ENCODE data around the gene CTPS2.

CTPS2 gene

DNA sequence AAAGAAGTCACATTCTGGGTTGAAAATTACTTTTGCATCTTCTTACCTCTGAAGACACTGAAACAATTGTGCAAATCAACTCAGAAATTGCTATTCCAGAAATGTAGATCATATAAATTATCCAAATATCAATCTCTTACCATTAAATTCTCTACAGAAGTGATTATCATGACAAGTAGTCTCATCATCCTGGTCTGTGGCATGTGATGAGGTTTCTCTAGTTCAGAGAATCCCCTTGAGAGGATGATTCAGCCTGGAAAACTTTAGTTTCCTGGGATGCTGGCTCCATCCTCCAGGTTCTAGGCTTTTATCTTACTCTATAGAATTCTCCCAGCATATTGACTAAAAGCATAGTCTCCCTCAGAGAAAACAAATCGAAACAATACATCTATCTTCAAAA is 138.7 kb downstream of the CTPS2 start:
- FAIRE-seq, result no peak

DNA sequence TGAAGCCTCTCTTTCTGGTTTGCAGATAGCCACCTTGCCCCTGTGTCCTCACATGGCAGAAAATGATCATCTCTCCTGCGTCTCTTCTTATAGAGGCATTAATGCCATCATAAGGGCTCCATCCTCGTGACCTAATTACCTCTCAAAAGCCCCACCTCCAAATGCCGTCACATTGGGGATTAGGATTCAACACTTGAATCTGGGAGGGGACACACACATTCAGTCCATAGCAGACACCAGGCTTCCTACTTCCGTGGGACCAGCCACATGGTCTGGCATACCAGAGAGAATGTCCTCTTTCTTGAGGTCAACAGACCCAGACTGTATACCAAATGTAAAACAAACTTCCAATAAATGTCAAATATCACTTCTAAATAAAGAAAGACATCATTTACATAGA is 144.8 kb downstream of the CTPS2 start:
- no peak for FAIRE-seq
- DNase-seq (ENCODE audit: insufficient read length, low spot score), result no peak

More for the DNA sequence above, 138.7 kb downstream of the CTPS2 start:
- no peak for DNase-seq (ENCODE audit: insufficient read length, low spot score)

- FAIRE-seq (no peak), DNase-seq (ENCODE audit: insufficient read length, low spot score) (no peak)
Measured at GRCh38 chrX:16566571-16566970, 145.9 kb downstream of the CTPS2 start.

DNA sequence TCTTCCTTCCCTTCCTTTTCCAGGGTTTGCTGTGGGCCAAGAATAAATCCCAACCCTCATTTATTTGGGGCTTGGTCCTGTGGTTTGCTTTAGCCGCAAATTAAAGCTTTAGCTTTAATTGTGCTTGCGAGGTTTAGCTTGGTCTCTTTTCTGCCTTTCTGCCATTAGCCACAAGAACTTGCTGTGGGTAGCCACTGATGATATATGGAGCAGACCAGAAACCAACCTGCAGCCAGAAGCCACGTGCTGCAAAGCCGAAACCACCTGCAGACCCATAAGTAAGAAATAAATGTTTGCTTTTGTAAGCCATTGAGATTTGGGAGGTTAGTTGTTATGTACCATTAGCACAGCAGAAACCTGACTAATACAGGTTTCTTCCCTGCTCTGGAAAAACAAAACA is 152.3 kb downstream of the CTPS2 start:
- DNase-seq (ENCODE audit: insufficient read length, low spot score) (no peak), FAIRE-seq (no peak)

- no peak for FAIRE-seq
- DNase-seq (ENCODE audit: insufficient read length, low spot score), result no peak
Measured at GRCh38 chrX:16559206-16559619, 153.3 kb downstream of the CTPS2 start.

DNA sequence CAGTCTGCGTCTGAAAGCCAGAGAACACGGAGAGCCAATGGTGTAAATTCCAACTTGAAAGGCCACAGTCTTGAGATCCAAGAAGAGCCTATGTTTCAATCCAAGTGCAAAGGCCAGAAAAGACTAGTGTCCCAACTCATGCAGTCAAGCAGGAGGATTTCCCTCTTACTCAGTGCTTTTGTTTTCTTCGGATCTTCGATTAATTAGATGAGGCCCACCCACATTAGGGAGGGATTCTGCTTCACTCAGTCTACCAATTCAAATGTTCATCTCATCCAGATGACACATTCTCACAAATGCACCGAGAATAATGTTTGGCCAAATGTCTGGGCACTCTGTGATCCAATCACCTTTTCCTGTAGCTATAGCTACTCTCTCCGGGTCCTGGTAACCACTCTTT is 154.0 kb downstream of the CTPS2 start:
- DNase-seq (ENCODE audit: insufficient read length, low spot score), result no peak
- FAIRE-seq, result no peak

- DNase-seq (ENCODE audit: insufficient read length, low spot score), result no peak
- no peak for FAIRE-seq
Measured at GRCh38 chrX:16552546-16552945, 159.9 kb downstream of the CTPS2 start.

GRCh38 chrX:16547644-16548043 is 164.8 kb downstream of the CTPS2 start:
- no peak for FAIRE-seq

GRCh38 chrX:16544969-16545368 is 167.5 kb downstream of the CTPS2 start:
- FAIRE-seq (no peak), DNase-seq (ENCODE audit: insufficient read length, low spot score) (no peak)

More at GRCh38 chrX:16547644-16548043, 164.8 kb downstream of the CTPS2 start:
- no peak for DNase-seq (ENCODE audit: insufficient read length, low spot score)

All from GM19239 (cell line).